CD8-positive, alpha-beta memory T cell (primary cell): ENCODE measurements around the gene AKR1C2. TPM values are rescaled to one million over a fixed set of nuclear protein-coding genes. Genes with fewer than 3 reads are reported as not detected.
"Not testable (repeated sequence)": the region's sequence is repeated elsewhere in the genome, so short reads cannot be mapped to it uniquely, and the experiment has no call there.

Source experiments
- CTCF ChIA-PET: fragments of 350-600 bp; sonication (Branson Sonifier 250); formaldehyde crosslinking; loops from one replicate; lab custom pipeline; 2021; ENCODE audit warnings: antibody characterized with exemption; lab: Charles Lee
- POLR2A ChIA-PET: fragments of 350-600 bp; sonication (Branson Sonifier 250); formaldehyde crosslinking; loops from one replicate; lab custom pipeline; 2021; ENCODE audit warnings: antibody characterized with exemption; lab: Charles Lee
- DNase-seq, 5 donors: peaks; one replicate each; pipeline versions ENCODE4 v3.0.0 to v3.0.0-alpha.2; 2020 to 2022; ENCODE audit warnings: mixed read lengths in 1 of 5
- H3K27ac ChIP-seq: one replicate; pipeline ENCODE4 v1.7.0; 2013; ENCODE audit warnings: low read depth, mild to moderate bottlenecking, low read length, moderate library complexity
- H3K27me3 ChIP-seq: 2 replicates; pipeline ENCODE4 v1.7.0; 2013; ENCODE audit warnings: low read length, mild to moderate bottlenecking; ENCODE audit not compliant: insufficient read depth, poor library complexity, severe bottlenecking
- H3K36me3 ChIP-seq: 2 replicates; pipeline ENCODE4 v1.7.0; 2013; ENCODE audit warnings: mild to moderate bottlenecking, low read length, moderate library complexity; ENCODE audit not compliant: insufficient read depth
- H3K4me1 ChIP-seq: 2 replicates; pipeline ENCODE4 v1.7.0; 2013; ENCODE audit warnings: mild to moderate bottlenecking, low read length, moderate library complexity; ENCODE audit not compliant: insufficient read depth
- H3K4me3 ChIP-seq: 2 replicates; pipeline ENCODE4 v1.7.0; 2013; ENCODE audit warnings: mild to moderate bottlenecking, low read length
- H3K9me3 ChIP-seq: 2 replicates; pipeline ENCODE4 v1.7.0; 2013; ENCODE audit warnings: mild to moderate bottlenecking, low read length
- H3K27ac Mint-ChIP-seq, 8 donors: one replicate each; pipeline ENCODE4 v1.8.0; 2020 to 2021; ENCODE audit warnings: mixed read lengths in 8 of 8, mild to moderate bottlenecking in 6 of 8, inconsistent platforms in 3 of 8, moderate library complexity in 3 of 8
- H3K27me3 Mint-ChIP-seq, 2 donors: one replicate each; pipeline ENCODE4 v1.8.0; 2020 to 2021; ENCODE audit warnings: mixed read lengths in 2 of 2, mild to moderate bottlenecking in 1 of 2, moderate library complexity in 1 of 2
- H3K36me3 Mint-ChIP-seq, 3 donors: one replicate each; pipeline ENCODE4 v1.8.0; 2020 to 2021; ENCODE audit warnings: mixed read lengths in 3 of 3, inconsistent platforms in 1 of 3, mild to moderate bottlenecking in 1 of 3
- H3K4me1 Mint-ChIP-seq, 3 donors: one replicate each; pipeline ENCODE4 v1.8.0; 2020 to 2021; ENCODE audit warnings: mixed read lengths in 3 of 3, inconsistent platforms in 1 of 3, mild to moderate bottlenecking in 1 of 3
- H3K4me3 Mint-ChIP-seq, 7 donors: one replicate each; pipeline ENCODE4 v1.8.0; 2020 to 2021; ENCODE audit warnings: mixed read lengths in 7 of 7, mild to moderate bottlenecking in 6 of 7, moderate library complexity in 4 of 7, inconsistent platforms in 2 of 7
- H3K9me3 Mint-ChIP-seq, 5 donors: one replicate each; pipeline ENCODE4 v1.8.0; 2020 to 2022; ENCODE audit warnings: mixed read lengths in 5 of 5, mild to moderate bottlenecking in 3 of 5, moderate library complexity in 2 of 5, inconsistent platforms in 1 of 5
- polyA plus RNA-seq: library from polyadenylated mRNA; unstranded; fragments of 300-500 nt; fragmentation: Illumina TruSeq; gene quantifications from one replicate; pipeline ENCODE4 v1.2.3, GENCODE V29; 2021
- total RNA-seq, 2 experiments: library from RNA; stranded (reverse); gene quantifications; one replicate each; pipeline ENCODE4 v1.2.3, GENCODE V29; 2021

AKR1C2 gene
- total and polyA plus RNA-seq, 3 experiments from 2014 or later = not detected

- H3K27me3 Mint-ChIP-seq = peaks cover 4 to 14% of the 10 kb centered on the region in 2 donors
- H3K4me1 ChIP-seq, H3K36me3 Mint-ChIP-seq, H3K9me3 Mint-ChIP-seq, H3K36me3 ChIP-seq, DNase-seq, CTCF ChIA-PET, H3K4me3 ChIP-seq, H3K27me3 ChIP-seq, H3K9me3 ChIP-seq, H3K27ac Mint-ChIP-seq, POLR2A ChIA-PET, H3K4me1 Mint-ChIP-seq, H3K4me3 Mint-ChIP-seq, H3K27ac ChIP-seq: not testable (repeated sequence)
These were observed 16.3 kb upstream of the AKR1C2 start for GRCh38 chr10:5019770-5020612.

DNA sequence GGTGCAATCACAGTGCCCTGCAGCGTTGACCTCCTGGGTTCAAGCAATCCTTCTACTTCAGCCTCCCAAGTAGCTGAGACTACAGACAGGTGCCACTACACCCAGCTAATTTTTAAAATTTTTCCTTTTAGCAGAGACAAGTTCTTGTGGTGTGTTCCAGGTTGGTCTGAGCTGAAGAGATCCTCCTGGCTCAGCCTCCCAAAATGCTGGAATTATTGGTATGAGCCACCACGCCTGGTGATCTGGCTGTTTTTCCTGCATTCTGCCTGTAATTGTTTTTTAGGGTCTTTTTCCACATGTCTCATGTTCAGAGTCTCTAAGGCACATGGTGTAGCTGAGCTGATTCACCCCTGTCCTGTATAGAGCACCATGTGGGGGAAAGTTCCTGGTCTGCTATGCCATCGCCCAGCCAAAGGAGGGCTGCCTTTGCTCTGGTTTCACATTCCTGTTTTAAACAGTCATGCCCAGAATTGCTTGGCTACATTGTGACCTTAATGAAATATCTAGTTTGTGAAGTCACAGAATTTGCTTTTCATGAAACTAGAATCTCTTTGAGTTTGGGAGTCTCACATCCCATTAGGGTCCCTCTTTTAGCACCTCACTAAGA, 15.1 kb upstream of the AKR1C2 start:
- H3K9me3 ChIP-seq, H3K27ac Mint-ChIP-seq, H3K4me1 ChIP-seq, H3K27me3 Mint-ChIP-seq, H3K36me3 ChIP-seq, H3K4me1 Mint-ChIP-seq, POLR2A ChIA-PET, H3K9me3 Mint-ChIP-seq, H3K36me3 Mint-ChIP-seq, H3K4me3 ChIP-seq, CTCF ChIA-PET, DNase-seq, H3K27ac ChIP-seq, H3K27me3 ChIP-seq, H3K4me3 Mint-ChIP-seq: not testable (repeated sequence)

GRCh38 chr10:5018134-5018533, 14.5 kb upstream of the AKR1C2 start:
- Mint-ChIP-seq H3K36me3 (no peaks in the 10 kb centered on the region), H3K9me3 (no peaks in the 10 kb centered on the region), H3K27me3 (peaks cover 6 to 8% of the 10 kb centered on the region in 2 donors), H3K27ac (no peak overlapping the region), H3K4me3 (no peak overlapping the region), H3K4me1 (no peaks in the 10 kb centered on the region)
- no peaks in the 10 kb centered on the region for H3K9me3 ChIP-seq
- H3K36me3 ChIP-seq = no peaks in the 10 kb centered on the region
- no peaks in the 10 kb centered on the region for H3K4me1 ChIP-seq
- H3K27me3 ChIP-seq = no peaks in the 10 kb centered on the region
- POLR2A ChIA-PET = no interaction called here
- no peak overlapping the region for H3K4me3 ChIP-seq
- CTCF ChIA-PET = no interaction called here
- H3K27ac ChIP-seq = no peak overlapping the region
- no peak for DNase-seq

GRCh38 chr10:5014936-5015335, 11.3 kb upstream of the AKR1C2 start:
- Histone ChIP-seq H3K4me1 (no peaks in the 10 kb centered on the region), H3K9me3 (no peaks in the 10 kb centered on the region), H3K27ac (no peak overlapping the region), H3K36me3 (no peaks in the 10 kb centered on the region), H3K4me3 (no peak overlapping the region), H3K27me3 (no peaks in the 10 kb centered on the region)
- no peak for DNase-seq
- H3K27me3 Mint-ChIP-seq = peaks cover 5 to 6% of the 10 kb centered on the region in 2 donors
- ChIA-PET POLR2A (no interaction called here), CTCF (no interaction called here)
- no peak overlapping the region for H3K27ac Mint-ChIP-seq
- no peaks in the 10 kb centered on the region for H3K9me3 Mint-ChIP-seq
- H3K4me3 Mint-ChIP-seq = no peak overlapping the region
- no peaks in the 10 kb centered on the region for H3K4me1 Mint-ChIP-seq
- H3K36me3 Mint-ChIP-seq = no peaks in the 10 kb centered on the region

DNA sequence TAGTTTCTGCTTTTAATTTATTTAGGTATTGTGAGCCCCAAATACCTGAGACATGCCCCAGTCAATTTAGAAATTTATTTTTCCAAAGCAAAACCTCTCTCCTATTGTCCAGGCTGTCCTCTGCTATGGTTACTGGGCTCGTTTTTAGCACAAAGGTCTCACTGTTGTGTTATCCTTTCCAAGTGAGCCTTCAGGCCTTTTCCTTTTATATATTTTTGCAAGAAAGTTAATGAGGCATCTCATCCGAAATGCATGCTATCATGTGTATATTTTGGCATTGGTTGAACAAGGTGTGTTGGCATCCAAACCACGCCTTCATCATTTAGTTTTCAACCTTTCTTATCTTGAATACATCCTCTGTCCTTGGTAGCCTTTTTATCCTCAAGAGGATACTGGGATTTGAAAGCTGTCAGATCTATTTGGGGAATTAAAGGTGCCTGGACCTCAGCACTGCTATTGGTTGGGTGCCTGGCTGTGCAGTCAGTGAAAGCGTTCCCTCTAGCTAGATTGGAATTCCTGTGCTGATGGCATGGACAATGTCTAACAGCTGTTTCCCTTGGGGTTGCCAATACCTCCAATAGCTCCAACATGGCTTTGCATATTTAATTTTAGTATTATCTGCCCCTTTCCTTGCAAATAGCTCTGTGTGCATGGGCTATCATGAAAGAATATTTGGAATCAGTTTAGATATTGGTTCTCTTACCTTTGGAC, 10.7 kb upstream of the AKR1C2 start:
- H3K4me1 Mint-ChIP-seq, H3K4me3 ChIP-seq, H3K4me1 ChIP-seq, DNase-seq, H3K9me3 ChIP-seq, H3K4me3 Mint-ChIP-seq, H3K27me3 Mint-ChIP-seq, CTCF ChIA-PET, H3K27ac ChIP-seq, H3K9me3 Mint-ChIP-seq, H3K27me3 ChIP-seq, H3K36me3 ChIP-seq, H3K36me3 Mint-ChIP-seq, POLR2A ChIA-PET: not testable (repeated sequence)
- peak overlapping the region in 1 of 8 donors; percentile 32 for H3K27ac Mint-ChIP-seq

DNA sequence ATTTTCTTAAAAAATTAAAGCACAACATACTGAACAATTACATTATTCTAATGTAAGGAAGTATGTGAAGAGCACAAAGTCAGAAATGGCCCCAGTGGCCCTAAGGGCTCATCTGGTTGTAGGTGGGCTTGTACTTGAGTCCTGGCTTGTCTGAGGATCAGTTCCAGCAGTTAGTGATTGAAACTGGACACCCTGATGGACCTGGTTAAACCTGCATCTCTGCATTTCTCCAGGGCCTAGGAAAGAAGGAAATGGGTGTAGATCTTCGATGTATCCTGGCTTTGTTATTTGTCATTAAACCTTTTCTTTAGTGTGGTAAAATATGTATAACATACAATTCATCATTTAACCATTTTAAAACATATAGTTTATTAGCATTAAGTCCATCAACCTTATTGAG, 9.7 kb upstream of the AKR1C2 start:
- ChIA-PET CTCF (no interaction called here), POLR2A (no interaction called here)
- Mint-ChIP-seq H3K4me1 (no peaks in the 10 kb centered on the region), H3K36me3 (no peaks in the 10 kb centered on the region), H3K27ac (no peak overlapping the region), H3K27me3 (peaks cover 5 to 6% of the 10 kb centered on the region in 2 donors), H3K9me3 (no peaks in the 10 kb centered on the region), H3K4me3 (no peak overlapping the region)
- no peaks in the 10 kb centered on the region for H3K9me3 ChIP-seq
- H3K4me1 ChIP-seq = no peaks in the 10 kb centered on the region
- no peak overlapping the region for H3K27ac ChIP-seq
- H3K27me3 ChIP-seq = no peaks in the 10 kb centered on the region
- no peaks in the 10 kb centered on the region for H3K36me3 ChIP-seq
- DNase-seq = no peak
- no peak overlapping the region for H3K4me3 ChIP-seq

- no peak for DNase-seq
- Histone ChIP-seq H3K9me3 (no peaks in the 10 kb centered on the region), H3K36me3 (no peaks in the 10 kb centered on the region), H3K27me3 (no peaks in the 10 kb centered on the region), H3K4me1 (no peaks in the 10 kb centered on the region), H3K4me3 (no peak overlapping the region), H3K27ac (no peak overlapping the region)
- Mint-ChIP-seq H3K27ac (no peak overlapping the region), H3K9me3 (no peaks in the 10 kb centered on the region), H3K4me3 (no peak overlapping the region), H3K36me3 (no peaks in the 10 kb centered on the region), H3K27me3 (peaks cover 5 to 6% of the 10 kb centered on the region in 2 donors), H3K4me1 (no peaks in the 10 kb centered on the region)
- ChIA-PET POLR2A (no interaction called here), CTCF (no interaction called here)
These were observed 8.9 kb upstream of the AKR1C2 start for GRCh38 chr10:5012595-5012994.

- H3K36me3 ChIP-seq, H3K9me3 ChIP-seq, H3K27me3 Mint-ChIP-seq, POLR2A ChIA-PET, H3K4me3 Mint-ChIP-seq, H3K27ac ChIP-seq, H3K27me3 ChIP-seq, CTCF ChIA-PET, H3K4me1 Mint-ChIP-seq, H3K9me3 Mint-ChIP-seq, H3K27ac Mint-ChIP-seq, H3K36me3 Mint-ChIP-seq, H3K4me1 ChIP-seq, DNase-seq, H3K4me3 ChIP-seq: not testable (repeated sequence)
These were observed 7.7 kb upstream of the AKR1C2 start for GRCh38 chr10:5011392-5011791.
